Measurements from ENCODE around the gene GAS2L3. TPM values are rescaled to one million over a fixed set of nuclear protein-coding genes. Genes with fewer than 3 reads are reported as not detected.

The GAS2L3 gene
- total RNA-seq = 21.4 and 28.3 TPM in 2 replicates

DNA sequence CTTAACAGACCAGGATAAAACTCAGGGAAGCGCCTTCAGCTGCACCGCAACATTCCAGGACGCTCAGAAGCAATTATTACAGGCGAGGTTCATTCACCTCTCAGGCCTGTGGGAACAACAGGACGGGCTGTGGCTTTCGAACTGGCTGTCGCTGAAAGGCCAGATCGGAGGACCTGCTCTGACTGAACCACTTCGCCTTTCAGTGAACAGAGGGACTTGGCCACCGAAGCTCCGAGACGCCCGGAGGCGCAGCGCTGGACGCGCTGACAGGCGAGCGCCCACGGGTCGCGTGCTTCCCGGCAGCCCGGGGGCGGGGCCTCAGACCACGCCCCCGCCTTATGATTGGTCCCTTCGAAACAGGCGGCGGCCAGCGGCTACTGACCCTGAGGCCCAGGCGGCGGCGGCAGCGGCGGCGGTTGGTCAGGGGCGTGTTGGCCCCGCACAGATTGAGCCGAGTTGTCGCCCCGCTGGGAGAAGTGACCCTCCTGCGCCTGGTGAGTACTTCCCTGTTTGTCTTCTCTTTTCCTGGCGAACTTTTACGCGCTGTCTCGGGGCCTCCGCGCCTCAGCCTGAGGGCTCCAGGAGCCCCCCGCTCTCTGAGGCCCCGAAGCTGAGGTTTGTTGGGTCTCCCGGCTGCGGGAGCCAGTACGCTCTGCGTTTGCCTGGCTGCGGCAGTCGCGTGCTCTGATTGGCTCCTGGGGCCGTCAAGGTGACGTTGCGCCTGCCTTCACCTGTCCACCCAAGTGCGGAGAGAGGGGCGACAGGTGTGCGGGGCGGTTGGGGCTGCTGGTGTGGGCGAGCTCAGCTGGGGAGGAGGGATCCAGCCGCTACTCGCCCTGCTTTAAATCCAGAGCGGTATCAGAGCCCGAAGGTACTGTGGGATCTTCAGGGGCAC, at the start of gene GAS2L3:
Gene GAS2L3, plus strand, starts transcription at position 393 of the 895 bp plus-strand sequence. CDS start 21,221 bp downstream, outside the sequence.

Other genes starting within 250 kb of the GAS2L3 start
- not detected in 2 replicates for gene SLC17A8, start 216.6 kb upstream of the GAS2L3 start, total RNA-seq
- gene NR1H4, start 99.8 kb upstream of the GAS2L3 start, total RNA-seq = not detected in 2 replicates
- gene ANO4, start 221.1 kb downstream of the GAS2L3 start, total RNA-seq = not detected in 2 replicates

All from epithelial cell of umbilical artery (primary cell).